ENCODE results near the gene ENAH.

ENAH gene

GRCh38 chr1:225449261-225449660, 203.7 kb downstream of the ENAH start:
- no peak for DNase-seq

- DNase-seq, result no peak
Observed at GRCh38 chr1:225448146-225448805, 204.6 kb downstream of the ENAH start.

GRCh38 chr1:225447650-225448089, 205.3 kb downstream of the ENAH start:
- no peak for DNase-seq

- DNase-seq, result no peak
Observed at GRCh38 chr1:225446981-225447615, 205.8 kb downstream of the ENAH start.

GRCh38 chr1:225446595-225446960, 206.3 kb downstream of the ENAH start:
- DNase-seq, result no peak

GRCh38 chr1:225445639-225446594, 207.0 kb downstream of the ENAH start:
- no peak for DNase-seq

GRCh38 chr1:225442123-225442505, 210.8 kb downstream of the ENAH start:
- DNase-seq, result no peak

GRCh38 chr1:225441314-225442122, 211.4 kb downstream of the ENAH start:
- no peak for DNase-seq

- no peak for DNase-seq
Observed at GRCh38 chr1:225440380-225441221, 212.3 kb downstream of the ENAH start.

GRCh38 chr1:225437710-225438437, 215.0 kb downstream of the ENAH start:
- no peak for DNase-seq

Measured in GF-D8 (cell line).